Fibroblast of gingiva (primary cell): Measurements from ENCODE around the gene TNPO3.
A peak's percentile ranks its signal among the peaks of the same experiment; 100 is the strongest.
"Not testable (repeated sequence)": the region's sequence is repeated elsewhere in the genome, so short reads cannot be mapped to it uniquely, and the experiment has no call there.

Experiments
- DNase-seq: peaks from one replicate; pipeline ENCODE4 v3.0.0-alpha.2; 2011; ENCODE audit warnings: low read depth

Gene TNPO3

GRCh38 chr7:129069021-129069420, 14.1 kb upstream of the TNPO3 start:
- no peak for DNase-seq

GRCh38 chr7:129067943-129068548, 13.1 kb upstream of the TNPO3 start:
- no peak for DNase-seq

DNA sequence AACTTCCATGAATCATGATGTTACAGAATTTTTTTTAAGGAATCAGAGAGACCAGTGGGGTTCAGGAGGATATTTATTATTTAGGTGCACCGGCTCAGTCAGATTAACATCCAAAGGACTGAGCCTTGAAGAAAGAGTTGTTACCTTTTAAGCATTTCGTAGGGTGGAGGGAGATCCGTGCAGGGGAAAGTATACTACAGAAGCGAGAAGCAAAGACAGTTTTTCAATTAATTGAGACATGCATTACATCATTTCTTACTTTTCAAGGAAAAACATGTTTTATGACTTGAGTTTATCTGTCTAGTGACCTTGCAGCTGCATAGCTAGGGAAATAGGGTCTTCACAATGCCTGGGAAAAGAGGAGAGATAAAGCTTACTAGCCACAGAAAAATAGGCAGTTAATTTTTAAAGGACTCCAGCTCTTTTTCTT, 12.2 kb upstream of the TNPO3 start:
- DNase-seq = not testable (repeated sequence)

- peak; percentile 62 for DNase-seq
Observed at GRCh38 chr7:129066290-129067131, 11.6 kb upstream of the TNPO3 start.

GRCh38 chr7:129055861-129056464, 1.1 kb upstream of the TNPO3 start:
- no peak for DNase-seq

DNA sequence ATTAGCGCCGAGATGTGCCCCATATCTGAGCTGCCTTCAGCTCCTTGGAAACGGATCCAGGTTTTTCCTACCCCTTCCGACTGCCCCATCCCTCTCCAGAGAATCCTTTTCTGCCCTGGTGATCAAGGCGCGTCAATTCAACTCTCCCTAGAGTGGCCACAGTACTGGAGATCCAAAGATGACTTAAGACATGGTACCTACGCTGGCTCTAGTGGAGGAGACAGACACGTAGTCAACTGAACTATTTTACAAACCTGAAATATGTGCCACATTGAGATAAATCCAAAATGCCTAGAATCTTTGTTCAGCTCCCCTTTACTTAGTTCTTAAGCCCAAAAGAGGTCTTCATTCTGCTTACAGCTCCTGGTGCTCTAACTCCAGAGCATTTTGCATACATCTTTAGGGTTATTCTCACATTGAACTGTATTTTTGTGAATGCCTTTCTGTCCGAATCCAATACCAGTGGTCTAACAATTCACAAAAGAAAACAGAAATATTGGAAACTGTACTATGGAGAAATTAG, 444 bp upstream of the TNPO3 start:
- no peak for DNase-seq

DNA sequence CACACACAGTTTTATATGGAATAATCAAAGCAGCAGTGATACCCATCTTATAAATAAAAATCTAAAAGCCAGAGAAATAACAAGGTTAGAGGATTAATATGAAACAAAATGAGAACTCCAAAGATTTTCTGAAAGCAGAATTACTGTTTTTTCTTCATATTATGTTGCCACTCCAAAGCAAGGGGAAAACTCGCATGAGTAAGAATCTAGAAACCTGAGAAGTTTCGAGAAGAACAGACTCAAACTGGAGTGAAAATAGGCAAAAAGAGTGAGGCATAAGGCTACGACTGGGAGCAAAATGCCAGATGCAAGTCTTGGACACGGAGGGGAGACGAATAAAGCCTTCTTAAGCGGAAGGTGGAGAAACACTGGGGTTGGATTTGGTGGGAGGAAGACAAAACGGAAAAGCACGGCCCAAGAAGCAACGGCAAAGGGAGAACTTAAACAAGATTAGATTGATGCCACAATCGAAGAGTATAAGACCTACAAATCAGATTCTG, 923 bp downstream of the TNPO3 start:
- DNase-seq = no peak

- DNase-seq = no peak
Observed at GRCh38 chr7:129052441-129052840, 2.5 kb downstream of the TNPO3 start.

- DNase-seq = not testable (repeated sequence)
Observed at GRCh38 chr7:129051459-129051858, 3.5 kb downstream of the TNPO3 start.

GRCh38 chr7:129047761-129048160, 7.2 kb downstream of the TNPO3 start:
- no peak for DNase-seq

DNA sequence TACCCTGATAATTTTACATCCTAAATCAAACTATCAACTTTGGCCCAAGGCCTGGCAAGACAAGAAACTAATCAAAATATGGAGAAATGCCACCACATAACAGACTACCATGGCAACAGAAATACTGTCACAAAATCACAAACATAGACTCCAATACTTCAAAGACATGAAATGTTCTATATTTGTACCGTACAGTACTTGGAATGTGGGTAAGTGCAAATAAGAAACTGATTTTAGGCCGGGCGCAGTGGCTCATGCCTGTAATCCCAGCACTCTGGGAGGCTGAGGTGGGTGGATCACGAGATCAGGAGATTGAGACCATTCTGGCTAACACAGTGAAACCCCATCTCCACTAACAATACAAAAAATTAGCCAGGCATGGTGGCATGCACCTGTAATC, 9.2 kb downstream of the TNPO3 start:
- peak; percentile 11 for DNase-seq

DNA sequence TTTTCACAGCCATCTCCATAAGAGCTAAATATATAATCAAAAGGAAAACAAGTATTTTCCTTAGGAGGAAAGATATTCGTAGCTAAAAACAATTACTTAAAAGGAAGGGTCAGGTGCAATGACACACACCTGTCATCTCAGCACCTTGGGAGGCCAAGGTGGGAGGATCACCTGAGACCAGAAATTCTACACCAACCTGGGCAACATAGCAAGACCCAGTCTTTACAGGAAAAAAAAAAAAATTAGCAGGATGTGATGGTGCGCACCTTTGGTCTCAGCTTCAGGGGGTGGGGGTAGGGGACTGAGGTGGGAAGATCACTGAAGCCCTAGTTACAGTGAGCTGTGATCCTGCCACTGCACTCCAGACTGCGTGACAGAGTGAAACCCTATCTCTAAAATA, 11.9 kb downstream of the TNPO3 start:
- no peak for DNase-seq

- no peak for DNase-seq
Observed at GRCh38 chr7:129041142-129042085, 13.5 kb downstream of the TNPO3 start.

DNA sequence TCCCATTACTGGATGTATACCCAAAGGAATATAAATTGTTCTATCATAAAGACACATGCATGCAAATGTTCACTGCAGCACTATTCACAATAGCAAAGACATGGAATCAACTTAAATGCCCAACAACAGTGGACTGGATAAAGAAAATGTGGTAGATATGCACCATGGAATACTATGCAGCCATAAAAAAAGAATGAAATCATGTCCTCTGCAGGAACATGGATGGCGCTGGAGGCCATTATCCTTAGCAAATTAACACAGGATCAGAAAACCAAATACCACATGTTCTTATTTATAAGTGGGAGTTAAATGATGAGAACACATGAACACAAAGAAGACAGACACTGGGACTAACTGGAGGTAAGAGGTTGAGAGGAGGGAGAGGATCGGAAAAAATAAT, 16.4 kb downstream of the TNPO3 start:
- not testable (repeated sequence) for DNase-seq

DNA sequence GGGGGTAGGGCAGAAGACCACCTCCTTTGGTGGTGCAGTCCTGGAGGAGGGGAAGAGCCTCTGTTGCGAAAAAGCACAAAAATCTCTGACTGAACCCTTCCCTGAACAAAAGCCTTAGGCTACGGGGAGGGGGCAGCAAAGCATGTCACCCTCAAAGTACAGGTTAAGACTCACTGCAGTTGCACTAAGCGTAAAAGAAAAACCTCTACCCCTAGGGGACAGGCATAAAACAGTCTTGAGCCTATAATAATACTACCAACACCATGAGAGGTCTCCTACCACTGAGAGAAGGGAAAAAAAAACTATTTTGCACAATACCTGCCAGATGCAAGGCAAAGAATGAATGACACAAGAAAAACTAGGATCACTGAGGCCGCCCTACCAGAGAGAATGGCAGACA, 17.3 kb downstream of the TNPO3 start:
- no peak for DNase-seq

DNA sequence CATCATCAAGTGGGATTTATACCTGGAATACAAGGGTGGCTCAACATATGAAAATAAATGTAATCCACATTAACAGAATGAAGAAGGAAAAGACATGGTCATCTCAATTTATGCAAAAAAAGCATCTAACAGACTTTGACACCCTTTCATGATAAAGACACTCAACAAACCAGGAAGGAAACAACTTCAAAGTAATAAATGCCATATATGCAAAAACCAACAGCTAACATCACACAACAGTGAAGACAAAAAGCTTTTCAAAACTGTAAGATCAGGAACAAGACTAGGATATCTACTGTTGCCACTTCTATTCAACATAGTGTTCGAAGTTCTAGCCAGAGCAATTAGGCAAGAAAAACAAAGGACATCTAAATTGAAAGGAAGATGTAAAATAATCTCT, 22.9 kb downstream of the TNPO3 start:
- DNase-seq = no peak

DNA sequence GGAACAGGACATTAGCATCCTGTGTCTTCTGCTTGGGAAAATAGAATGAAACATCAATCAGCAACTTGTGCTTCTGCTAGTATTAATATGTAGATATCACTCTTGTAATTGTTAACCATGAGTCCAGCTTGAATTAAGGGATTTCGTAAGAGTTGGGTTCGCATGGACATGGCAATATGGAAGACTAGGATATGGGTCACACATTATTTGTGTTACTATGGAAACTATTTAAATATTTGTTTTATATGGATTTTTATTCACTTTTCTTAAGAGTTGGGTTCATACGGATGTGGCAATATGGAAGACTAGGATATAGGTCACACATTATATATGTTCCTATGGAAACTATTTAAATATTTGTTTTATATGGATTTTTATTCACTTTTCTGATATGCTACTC, 24.5 kb downstream of the TNPO3 start:
- DNase-seq = peak; percentile 23

- no peak for DNase-seq
Observed at GRCh38 chr7:129024125-129024524, 30.8 kb downstream of the TNPO3 start.

DNA sequence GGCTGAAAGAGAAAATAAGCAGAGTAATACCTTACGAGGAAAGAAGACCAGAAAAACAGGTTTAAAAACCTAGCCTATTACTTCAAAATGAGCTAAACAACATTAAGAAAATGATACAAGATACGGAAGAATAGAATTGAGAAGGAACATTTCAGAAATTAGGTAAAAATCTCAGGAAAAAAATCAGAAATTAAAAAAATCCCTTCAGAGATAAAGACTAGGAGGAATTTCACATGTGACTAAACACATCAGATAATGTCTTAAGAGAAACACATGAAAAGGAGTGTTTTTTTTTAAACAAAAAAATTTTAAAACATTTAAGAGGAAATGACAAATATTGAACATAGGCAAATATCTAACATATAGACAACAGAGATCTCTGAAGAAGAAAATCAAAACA, 33.3 kb downstream of the TNPO3 start:
- DNase-seq = no peak

- no peak for DNase-seq
Observed at GRCh38 chr7:129017933-129018538, 36.9 kb downstream of the TNPO3 start.

DNA sequence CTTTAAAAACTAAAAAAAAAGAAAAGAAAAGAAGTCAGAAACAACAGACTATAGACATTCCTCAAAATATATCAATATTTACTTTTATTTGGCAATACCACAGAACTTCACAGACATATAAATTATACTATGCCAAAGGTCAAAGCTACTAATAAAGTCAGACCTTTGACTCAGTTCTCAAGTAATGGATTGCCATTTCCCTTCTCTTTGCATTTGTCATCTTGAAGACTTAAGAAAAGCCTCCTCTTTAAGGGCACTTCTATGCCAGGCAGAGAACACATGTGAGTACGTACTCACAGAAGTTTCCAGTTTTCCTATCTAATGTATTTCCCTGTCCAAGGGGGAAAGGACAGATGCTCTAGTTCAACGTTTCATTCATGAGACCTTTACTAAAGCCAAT, 37.6 kb downstream of the TNPO3 start:
- no peak for DNase-seq
